ENCODE data around the gene NAP1L4.

NAP1L4 gene

DNA sequence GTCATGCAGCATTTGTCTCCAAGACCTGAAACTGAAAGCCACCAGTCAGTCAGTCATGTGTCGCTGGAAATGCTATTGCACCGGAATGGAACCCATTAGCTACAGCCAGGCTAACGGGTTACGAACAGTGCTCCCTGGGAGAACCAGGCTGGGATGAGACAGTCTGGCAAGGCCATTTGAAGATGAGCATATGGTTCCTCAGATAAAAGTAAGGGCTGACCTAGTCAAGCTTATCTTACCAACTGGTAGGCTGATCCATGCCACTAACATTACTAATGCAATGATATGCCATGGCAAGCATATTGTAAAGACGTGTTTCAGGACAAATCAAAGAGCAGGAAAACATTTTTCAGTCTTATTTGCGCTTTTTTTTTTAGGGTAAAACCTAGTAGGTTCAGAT lies 28.4 kb downstream of the NAP1L4 start:
- in situ Hi-C loops (cut with HindIII; ENCODE audit: low sequenced_read_pairs) = no loop called here

DNA sequence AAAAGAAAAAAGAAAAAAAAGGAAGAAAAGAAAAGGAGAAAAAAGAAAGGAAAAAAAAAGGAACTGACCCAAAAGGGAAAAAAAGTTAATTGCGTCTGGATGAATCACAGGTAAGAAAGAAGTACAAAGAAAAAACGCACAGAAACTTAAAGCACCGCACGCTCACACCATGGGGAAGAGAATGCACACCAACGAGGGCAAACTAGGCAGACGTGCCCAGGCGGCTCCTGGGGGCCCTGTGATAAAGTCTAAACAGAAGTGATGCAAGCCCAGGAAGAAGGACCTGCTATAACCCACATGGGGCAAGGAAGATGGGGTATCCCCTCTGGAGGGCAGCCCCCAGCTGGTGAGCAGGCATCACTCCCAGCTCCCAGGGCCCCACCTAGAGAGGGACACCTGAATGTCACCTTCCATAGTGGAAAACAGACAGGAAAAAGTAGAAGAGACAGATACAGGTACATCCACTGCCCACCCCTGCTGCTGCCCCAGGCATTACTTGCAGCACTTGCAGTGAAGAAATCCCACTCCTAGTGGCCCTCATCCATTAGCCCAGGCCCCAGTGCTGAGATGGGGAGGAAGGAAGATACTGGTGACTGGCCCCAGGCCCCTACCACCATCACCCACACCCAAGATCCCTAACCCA lies 28.9 kb downstream of the NAP1L4 start:
- in situ Hi-C loops (cut with HindIII; ENCODE audit: low sequenced_read_pairs) = no loop called here

DNA sequence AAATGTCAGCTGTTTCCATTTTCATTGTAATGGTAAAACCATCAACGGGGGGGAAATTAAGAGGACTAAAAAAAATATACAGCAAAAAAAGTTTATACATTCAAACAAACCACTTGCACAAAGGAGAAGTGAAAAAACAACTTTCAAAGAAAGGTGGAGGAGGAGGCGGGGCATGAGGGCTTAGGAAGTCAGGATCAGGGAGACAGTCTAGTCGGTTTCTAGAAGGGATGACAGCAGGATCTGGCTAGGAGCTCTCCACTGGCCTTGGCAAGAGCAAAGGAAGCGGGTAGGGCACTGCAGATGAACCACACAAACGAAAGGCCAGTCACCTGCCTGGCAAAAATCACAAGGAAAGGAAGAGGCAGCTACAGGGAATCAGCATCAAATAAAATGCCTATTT lies 31.0 kb downstream of the NAP1L4 start:
- in situ Hi-C loops (cut with HindIII; ENCODE audit: low sequenced_read_pairs) = no loop called here

DNA sequence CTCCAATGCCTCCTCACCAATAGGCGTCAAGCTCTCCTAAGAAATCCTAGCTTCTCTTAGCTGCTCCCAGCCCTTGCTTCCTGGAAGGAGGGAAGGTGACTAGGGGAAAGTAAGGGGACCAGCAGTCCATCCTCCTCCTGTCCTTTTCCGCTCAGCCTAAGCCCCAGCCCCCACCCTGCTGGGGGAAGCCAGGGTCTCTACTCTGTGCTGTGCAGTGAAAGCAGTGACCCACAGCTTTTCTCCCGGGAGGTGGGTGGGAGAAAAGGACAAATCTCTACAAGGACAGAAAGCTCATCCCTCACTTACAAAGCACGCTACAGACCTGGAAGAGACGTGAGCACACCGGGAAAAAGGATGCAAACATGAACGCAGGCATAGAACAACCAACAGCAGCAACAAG lies 32.0 kb downstream of the NAP1L4 start:
- in situ Hi-C loops (cut with HindIII; ENCODE audit: low sequenced_read_pairs) = no loop called here

DNA sequence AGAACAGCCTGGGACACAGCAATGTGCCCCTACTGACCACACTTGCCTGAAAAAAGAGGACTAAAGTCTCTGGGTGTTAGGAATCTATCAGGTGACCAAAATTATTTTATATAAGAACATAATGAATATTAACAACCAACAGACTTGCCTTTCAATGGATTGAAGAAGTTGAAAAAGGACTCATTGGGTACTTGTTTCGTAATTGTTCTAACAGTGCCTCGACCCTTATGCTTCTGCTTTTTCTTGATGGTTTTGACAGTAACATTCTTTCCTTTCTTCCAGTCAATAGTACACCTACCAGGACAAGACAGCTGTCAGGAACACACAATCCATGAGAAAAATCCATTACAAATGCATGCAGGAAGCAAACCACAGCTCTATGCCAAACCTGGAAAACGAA lies 33.9 kb downstream of the NAP1L4 start:
- in situ Hi-C loops (cut with HindIII; ENCODE audit: low sequenced_read_pairs) = no loop called here

DNA sequence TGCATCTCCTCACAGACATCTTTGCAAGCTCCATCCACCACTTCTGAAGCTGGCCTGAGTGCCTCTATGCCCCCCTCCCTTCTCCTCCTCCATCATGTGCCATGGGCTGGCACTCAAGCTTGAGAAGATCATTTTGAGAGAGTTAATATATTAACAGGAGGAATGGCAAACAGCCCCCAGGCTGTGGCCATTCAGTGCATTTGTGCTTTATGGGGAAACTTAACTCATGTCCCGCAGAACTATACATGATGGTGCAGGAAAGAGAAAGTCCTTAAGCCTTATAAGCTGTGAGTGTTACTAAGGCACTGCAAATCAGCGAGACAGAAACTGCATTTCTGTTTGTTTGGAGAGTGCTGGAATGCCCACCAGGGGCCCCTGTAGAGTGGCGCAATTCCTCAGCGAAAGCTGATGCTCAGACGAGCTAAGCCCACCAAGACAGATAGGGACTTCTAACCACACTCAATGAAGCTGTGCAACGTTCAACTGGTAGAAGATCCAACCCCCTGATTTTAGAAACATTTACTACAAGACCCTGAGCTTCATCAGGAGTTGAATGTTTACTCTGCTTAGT lies 36.1 kb downstream of the NAP1L4 start:
- in situ Hi-C loops (cut with HindIII; ENCODE audit: low sequenced_read_pairs) = no loop called here

DNA sequence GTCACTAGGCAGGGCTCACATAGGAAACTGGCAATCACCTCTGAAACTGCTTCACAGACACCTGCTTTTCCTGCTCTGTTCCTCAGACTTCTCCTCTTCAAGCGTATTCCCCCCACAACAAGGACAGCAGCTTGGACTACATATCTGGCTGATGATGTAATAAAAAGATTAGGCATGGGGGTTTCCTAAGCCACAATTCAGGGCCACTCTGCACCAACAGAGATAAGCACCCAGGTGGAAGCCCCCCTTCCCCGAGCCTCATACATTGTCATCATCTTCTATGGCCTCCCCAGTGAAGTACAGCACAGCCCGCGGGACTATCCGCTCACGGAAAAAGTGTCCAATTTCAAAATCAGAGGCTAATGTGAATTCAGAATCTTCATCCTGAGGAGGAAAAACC lies 37.9 kb downstream of the NAP1L4 start:
- in situ Hi-C loops (cut with HindIII; ENCODE audit: low sequenced_read_pairs) = no loop called here

DNA sequence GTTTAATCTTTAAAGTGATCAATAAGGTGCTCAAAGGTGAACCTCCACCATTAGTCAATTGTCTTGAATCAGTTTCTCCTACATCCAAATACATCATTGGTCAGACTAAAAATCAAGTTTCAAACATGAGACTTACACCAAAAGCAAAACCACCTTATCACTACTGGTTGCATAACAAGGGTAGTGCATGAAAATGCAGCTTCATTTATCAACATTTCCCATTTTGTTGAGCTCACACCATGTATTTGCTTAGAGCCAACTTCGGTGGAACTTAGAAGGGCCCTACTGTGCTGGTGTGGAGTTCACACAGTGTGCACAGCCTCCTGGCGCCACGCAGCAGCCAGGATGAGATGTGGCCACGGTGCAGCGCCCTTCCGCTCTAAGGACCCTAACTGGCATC lies 39.8 kb downstream of the NAP1L4 start:
- in situ Hi-C loops (cut with HindIII; ENCODE audit: low sequenced_read_pairs) = no loop called here

DNA sequence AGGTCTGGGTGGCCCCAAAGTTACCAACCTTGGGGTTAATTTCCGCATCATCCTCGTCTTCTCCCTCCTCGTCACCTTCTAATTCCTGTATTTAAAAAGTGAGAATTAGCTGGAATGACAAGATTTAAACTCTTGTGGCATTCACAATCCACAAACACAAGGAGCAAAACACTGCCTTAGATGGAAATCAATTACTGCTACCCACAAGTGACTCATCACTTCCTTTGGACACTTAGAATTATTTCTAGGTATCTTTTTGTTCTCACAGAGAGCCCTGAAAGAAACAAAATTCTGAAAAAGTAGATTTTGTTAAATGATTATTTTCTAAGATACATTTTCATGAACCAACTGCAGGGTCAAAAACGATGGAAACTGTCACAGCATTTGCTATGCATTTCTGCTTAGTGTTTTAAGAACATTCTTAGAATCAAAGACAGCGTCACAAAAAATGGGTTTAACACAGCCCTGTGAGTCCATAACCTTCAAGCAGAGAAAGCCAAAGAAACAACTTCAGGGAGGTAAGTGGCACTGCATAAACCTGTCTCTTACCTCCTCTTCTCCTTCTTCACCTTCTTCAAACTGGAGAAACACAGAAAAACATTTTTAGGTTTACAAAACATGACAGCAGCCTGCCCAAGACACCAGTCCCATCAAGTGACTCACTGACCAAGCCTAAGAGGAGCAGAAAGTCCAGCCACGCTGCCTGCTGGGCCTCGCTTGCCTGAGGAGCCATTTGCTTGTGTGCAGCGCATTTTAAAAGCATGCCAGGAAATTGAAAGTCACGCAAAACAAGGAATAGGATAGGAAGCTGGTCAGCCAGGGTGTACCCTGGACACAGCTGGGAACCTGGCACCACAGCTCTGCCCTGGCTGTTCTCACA lies 40.7 kb downstream of the NAP1L4 start:
- in situ Hi-C loops (cut with HindIII; ENCODE audit: low sequenced_read_pairs) = no loop called here

DNA sequence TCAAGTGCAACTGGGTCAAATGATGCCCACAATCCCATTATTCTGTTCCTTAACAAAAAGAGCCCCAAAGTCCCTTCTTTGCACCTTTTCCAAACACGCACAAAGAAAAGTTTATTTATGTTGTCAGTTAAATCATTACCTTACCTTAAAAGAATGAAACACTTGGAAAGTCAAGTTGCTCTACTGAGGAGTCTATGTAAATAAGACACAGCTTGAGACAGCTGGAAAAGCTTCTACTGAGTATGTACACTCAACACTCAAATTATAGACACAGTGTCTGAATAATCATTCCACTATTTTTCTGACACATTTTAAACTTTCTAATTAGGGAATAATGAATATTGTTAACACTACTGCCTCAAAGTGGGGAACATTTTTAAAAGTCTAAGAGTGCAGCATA lies 41.3 kb downstream of the NAP1L4 start:
- in situ Hi-C loops (cut with HindIII; ENCODE audit: low sequenced_read_pairs) = no loop called here

DNA sequence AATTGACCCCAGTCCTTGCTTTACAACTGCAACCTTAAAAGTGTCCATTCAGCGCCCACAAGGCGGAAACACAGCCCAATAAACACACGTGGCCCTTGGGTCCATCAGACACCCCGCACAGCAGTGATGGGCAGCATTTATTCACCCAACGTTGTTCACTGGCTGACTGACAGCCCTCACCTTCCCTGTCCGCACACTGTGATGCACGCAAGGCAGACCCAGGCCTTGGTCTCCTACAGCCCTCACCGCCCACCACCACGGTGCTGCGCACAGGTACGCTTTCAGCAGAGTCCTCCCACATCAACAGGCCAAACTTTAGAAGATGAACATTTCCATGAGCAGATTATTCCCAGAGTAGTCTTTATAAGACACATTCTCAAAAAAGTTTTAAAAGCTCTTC lies 42.2 kb downstream of the NAP1L4 start:
- in situ Hi-C loops (cut with HindIII; ENCODE audit: low sequenced_read_pairs) = no loop called here

DNA sequence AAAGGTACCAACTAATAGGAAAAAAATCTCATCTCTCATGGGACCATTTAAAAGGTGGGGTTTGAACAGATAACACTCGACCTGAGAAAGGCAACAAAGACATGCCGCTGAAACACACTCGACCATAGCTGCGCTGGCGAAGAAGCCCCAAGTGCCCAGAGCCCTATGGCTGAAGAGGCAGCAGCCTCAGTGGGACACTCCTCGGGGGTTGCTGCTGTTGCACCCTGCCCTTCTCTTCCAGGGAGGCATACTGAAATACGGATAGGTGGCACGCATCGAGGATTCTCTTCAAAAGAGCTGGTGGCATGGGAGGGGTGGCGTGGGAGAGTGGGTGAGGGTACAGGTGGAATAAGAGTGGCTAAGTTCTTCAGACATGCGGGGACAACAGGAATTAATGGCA lies 44.4 kb downstream of the NAP1L4 start:
- in situ Hi-C loops (cut with HindIII; ENCODE audit: low sequenced_read_pairs) = no loop called here

DNA sequence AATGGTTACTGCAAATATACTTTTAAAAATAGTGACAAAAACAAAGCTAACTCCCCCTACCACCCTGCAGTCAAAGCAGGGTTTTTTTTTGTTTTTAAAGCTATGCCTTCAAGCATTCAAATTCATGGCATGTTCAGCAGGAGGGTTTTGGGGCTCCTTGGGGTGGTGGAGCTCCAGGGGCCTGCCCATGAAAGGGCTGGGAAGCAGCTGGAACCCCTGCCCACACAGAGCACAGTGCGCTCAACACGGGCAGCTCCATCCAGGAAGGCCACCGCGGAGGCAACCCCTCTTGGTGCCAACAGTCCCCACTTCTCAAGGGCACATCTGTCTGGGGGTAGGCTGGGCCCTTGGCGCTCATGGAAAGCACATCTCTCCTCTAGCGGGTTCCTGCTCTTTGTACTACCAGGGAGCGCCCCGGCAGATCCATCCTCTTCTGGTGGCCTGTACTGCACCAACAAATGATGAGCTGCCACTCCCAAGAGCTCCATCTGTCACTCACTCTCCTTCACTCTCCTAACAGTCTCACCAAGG lies 46.3 kb downstream of the NAP1L4 start:
- in situ Hi-C loops (cut with HindIII; ENCODE audit: low sequenced_read_pairs) = no loop called here

DNA sequence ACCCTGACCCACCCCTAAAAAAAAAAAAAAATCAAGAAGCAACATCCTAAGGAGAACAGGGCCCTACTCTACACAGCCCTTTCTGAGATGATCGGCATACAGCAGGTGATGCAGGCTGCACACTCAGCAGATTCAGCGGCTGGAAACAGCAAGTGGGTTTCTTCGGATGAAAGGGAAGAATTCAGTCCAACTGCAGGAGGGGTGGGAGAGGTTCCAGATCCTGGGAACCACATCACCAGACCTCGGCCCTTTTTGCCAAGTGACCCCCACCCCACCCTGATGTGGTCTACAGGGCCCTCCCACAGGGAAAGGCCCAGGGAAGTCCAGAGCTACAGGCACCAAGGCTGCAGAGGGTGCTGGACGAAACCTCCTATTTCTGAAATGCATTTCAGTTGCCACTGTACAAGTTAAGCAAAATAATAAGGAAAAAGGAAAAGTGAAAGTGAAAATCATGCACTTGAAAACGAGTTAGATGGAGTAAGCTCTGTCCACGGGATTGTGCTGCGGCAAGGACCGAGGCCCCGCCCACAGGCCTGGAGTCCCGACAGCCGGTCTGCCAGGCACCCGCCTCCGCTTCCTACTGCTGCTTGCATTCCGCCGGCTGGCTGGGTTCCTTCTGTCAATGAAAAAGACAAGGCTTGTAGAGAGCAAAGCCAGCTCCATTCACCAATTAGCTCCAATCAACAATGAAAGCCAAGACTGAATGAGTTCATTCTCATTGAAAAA lies 46.9 kb downstream of the NAP1L4 start:
- in situ Hi-C loops (cut with HindIII; ENCODE audit: low sequenced_read_pairs) = no loop called here

DNA sequence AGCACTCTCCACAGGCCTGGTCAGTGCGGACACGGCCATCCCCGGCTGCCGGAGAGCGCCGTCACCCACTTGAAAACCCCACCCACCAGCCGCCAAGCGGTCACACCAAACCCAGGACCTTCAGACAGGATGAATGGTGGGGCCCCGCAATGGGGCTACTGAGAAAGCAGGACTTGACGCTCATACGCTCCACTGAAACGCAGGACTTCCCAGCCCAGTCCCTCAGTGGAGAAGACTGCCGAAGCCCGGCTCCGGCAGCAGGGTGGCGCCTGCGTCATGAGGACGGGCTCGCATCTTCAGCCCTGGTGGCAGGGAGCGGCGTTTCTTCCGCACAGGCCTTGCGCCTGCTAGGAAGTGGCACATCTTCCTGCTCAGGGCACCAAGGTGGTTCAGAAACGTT lies 47.6 kb downstream of the NAP1L4 start:
- in situ Hi-C loops (cut with HindIII; ENCODE audit: low sequenced_read_pairs) = no loop called here

DNA sequence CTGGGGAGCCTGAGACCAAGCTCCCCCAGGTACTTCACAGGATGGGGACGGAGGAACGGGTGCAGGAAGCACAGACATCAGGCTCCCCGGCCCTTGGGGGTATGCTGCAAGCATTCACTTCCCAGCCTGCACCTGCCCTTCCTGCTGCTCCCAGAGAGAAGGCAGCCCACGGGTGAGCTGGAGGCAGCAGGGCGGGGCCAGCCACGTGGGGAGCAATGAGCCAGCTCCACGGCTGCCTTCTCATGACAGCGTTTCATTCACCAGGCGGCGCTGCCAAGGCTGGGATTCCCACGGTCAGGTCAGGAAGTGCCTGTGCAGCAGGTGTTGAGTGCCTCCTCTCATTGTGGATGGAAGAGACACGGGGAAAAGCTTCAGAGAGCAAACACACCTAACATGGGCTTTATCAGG lies 48.4 kb downstream of the NAP1L4 start:
- in situ Hi-C loops (cut with HindIII; ENCODE audit: low sequenced_read_pairs) = no loop called here

DNA sequence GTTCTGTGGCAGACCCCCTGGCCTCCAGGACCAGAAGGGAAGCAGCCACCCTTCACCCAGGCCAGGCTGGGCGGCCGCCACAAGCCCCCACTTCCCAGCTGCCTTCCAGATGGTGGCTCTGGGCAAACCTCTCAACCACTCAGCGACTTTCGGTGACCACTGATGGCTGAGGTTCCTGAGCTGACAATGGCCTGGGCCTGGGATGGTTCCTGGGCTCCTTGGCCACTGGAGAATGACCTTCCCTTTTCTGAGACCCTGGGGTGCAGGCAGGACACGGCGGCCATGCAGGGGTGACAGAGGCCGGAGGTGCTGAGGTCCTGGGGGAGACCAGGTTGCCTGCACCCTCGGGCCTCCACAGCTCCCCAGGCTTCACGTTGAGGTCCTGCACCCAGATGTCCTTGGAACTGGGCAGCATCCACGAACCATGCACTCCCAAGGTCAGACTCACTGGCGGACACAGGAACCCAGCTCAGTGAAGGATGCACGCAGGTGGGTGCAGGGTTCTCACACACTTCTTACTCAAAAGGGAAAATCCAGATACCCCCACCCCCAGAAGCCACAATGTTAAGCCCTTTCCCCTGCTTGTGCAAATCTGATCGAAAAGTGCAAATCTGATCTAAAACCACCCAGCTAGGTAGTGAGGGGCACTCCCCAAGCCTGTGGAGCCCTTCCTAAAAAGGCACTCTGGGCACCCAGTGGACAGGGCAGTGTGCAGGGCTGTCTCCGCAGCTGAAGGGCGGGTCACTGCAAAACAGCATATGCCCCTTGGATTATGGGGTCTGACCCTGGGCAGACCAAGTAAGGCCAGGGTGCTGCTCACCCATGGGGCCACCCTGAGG lies 49.0 kb downstream of the NAP1L4 start:
- in situ Hi-C loops (cut with HindIII; ENCODE audit: low sequenced_read_pairs) = no loop called here

DNA sequence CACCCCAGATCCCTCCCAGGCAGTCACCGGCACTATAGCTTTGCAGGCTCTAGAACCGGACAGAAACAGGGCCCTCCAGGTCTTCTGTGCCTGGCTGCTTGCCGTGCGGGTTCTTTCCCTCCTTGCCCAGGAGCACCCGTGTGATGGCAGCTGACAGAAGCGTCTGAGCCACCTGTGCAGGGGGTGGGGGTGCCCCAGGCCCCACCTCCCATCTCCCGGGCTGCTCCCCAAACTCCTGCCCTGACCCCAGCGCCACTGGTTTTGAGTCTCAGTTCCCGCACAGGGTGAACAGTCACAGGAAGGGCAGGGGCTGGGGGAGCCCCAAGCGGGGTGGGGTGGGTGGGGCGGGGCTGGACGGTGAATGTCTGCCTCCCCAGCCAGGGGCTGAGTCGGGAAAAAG lies 49.7 kb downstream of the NAP1L4 start:
- in situ Hi-C loops (cut with HindIII; ENCODE audit: low sequenced_read_pairs) = no loop called here

DNA sequence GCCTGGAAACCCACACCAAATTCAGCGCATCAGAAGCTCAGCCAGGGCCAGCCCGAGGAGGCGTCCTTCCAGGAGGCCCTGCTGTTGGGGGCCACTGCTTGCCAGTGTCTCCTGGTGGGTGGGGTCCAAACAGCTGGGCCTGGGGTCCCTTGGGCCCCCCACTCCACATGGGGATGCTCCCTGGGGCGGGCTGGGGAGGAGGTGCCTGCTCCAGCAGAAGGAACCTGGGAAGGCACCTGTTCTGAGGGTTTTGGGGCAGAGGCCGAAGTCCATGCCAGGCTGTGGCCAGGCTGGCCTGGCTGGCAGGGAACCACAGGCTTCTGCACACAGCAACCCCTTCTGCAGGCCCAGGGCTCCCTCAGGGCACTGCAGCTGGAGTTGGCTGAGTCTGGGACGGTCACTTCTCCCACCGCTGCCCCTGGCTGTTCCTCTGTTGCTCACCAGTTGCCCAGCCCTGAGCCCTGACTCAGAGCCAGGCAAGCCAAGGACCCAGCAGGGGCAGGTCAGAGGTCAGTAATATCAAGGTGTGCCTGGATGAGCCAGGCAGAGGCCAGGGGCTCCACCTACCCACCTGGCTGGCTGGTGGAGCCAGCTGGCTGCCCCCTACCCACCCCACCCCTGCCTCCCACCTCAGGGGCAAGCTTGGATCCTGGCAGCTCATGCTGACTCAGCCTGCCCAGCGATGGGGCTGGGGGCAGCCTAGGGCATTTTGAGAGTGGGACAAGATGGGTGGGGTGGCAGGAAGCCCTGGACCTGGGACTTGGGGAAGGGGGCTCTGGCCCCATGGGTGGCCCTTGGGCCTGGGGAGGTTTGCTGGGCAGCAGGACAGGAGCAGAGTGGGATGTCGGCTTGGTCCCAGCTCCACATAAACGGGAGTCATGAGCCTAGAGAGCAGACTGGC lies 51.0 kb downstream of the NAP1L4 start:
- in situ Hi-C loops (cut with HindIII; ENCODE audit: low sequenced_read_pairs) = no loop called here

Data from DLD1 (cell line).